GM19193 (cell line): ENCODE measurements around the gene POU2AF2.

ENCODE experiments used
- POLR2A ChIP-seq: IDR thresholded peaks from 4 replicates; pipeline ENCODE4 v1.6.1; 2011; ENCODE audit not compliant: insufficient read depth, insufficient read length; ENCODE audit errors: extremely low read depth

POU2AF2 gene

GRCh38 chr11:111310723-111311122 lies 65.2 kb downstream of the POU2AF2 start:
- TF ChIP-seq POLR2A = no peak

GRCh38 chr11:111312076-111312475 lies 66.6 kb downstream of the POU2AF2 start:
- no peak for TF ChIP-seq POLR2A

DNA sequence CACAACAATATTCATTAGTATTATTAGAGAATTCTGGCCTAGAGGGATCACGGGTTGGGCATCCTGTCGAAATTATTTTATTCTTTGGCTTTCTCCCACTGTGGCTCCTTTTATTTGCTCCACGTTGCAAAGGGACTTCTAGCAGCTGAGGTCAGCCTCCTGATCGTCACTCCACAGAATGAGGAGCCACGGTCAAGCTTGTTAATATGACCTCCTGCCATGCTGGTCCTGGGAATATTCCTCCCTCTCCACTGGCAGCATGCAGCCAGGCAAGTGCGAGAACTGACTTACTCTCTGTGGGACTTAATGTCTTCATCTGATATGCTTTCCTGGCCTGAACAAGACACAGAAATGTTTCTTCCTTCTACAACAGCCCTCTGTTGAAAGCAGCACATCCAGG lies 73.8 kb downstream of the POU2AF2 start:
- TF ChIP-seq POLR2A = no peak

DNA sequence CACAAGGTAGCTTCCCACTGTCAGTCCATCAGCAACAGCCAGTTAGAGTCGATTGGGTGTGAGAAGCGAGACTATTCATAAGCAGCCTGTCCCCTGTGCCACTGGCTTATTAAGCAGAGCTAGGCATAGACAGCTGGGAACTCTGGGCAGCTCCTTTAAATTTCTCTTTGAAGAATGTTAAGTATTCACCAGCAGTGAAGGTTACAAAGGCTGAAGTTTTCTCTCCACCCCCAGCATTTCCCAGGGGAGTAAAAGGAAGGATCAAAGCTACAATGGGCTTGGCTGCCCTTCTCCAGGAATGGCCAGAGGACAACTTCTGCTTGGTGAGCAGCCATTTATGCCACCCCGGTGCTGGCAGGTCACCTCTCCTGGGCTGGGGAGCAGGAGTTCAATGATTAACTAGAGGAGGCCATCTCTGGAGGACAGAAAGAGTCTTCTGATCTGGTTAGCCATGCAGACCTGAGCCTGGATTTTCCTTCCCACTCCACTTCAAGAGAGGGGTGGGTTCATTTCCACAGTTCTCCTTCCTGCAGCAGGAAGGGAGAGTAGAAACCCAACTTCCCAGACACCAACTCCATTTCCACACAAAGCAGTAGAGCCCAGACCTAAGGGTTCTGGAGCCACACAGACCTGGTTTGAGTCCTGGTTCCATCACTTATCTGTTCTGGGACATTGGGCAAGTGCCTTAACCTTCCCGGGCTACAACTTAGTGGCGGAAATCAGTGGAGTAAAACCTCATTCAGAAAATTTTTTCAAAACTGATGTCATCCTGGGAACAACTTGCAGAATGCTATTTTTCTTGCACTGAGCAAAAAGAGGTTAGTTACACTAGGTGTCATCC lies 75.4 kb downstream of the POU2AF2 start:
- no peak for TF ChIP-seq POLR2A

DNA sequence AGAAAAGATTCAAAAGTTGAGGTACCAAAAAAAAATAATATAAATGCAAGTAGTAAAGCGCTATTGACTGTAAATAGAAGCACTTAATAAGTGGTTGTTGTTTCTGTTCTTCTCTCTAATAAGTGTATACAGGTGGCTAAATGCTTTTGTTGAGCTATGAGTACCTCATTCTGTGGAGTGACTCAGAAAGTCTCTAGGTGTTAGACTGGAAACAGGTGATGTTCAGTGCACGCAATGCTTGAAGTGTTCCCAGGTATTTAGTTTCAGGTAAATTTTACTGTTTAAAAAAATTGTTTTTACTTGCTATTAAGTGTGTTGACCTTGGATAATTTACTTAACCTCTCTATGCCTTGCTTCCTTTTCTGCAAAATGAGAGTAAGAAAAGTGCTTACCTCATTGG lies 77.0 kb downstream of the POU2AF2 start:
- TF ChIP-seq POLR2A = no peak

DNA sequence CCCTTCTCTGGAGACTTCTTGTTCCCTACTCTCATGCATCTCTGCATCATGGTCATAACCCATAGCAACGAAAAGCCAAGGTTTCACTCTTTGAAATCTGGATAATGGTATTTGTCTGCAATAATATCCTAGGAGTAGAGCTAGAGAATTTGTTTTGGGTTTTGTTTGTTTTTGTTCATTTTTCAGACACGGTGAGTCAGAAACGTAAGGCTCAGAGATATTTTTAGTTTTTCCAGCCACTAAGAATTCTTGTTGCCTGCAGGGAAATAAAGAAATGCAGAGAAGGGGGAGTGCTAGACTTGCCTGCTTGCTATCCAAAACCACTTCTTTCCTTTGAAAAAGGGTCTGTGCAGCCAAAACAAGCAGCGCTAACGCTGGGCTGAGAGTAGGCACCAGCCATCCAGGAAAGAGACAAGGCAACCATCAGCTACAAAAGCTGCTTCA lies 78.8 kb downstream of the POU2AF2 start:
- TF ChIP-seq POLR2A = no peak

- TF ChIP-seq POLR2A = no peak
These were observed 79.7 kb downstream of the POU2AF2 start for GRCh38 chr11:111325259-111325658.

- TF ChIP-seq POLR2A = no peak
These were observed 81.3 kb downstream of the POU2AF2 start for GRCh38 chr11:111326824-111327223.

GRCh38 chr11:111327908-111328624 lies 82.5 kb downstream of the POU2AF2 start:
- no peak for TF ChIP-seq POLR2A

- no peak for TF ChIP-seq POLR2A
These were observed 84.0 kb downstream of the POU2AF2 start for GRCh38 chr11:111329306-111330204.

GRCh38 chr11:111330234-111330893 lies 84.8 kb downstream of the POU2AF2 start:
- no peak for TF ChIP-seq POLR2A

DNA sequence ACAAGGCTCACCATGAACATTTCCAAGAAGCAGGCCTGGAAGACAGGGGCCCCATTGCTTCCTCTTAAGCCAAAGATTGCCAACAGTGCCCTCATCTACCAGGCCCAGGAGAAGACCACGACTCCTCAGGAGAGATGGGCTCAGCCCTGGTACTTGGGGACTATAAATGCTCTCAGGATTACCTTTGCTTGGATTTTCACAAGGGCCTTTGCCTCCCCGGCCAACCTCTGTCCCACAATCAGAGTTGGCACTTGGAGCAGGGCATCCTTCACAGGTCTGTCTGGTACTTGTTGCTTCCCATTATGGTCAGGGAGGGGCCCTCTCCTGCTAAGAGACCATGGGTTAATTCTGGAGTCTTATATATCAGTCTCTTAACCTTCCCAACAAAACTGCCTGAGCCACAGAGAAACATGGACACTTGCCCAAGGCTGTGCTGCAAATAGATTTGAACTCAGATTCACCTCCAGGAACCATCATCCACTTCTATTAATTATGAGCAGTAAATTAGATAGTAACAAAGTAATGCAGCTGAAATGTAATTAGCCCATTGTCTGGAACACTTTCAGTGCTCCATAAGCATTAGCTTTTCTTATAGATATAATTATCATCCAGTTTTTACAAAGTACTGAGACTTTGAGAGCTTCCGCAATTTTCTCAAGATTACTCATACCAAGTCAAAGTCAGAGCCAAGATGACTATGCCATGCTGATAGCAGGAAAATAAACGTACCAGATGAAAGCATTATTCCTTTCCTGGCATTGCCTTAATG lies 86.4 kb downstream of the POU2AF2 start:
- TF ChIP-seq POLR2A = no peak

- no peak for TF ChIP-seq POLR2A
These were observed 89.3 kb downstream of the POU2AF2 start for GRCh38 chr11:111334532-111335502.
